Stimulated activated CD4-positive, alpha-beta T cell treated with anti-CD3 and anti-CD28 coated beads, Interleukin-4, amount 100 ng/mL, for 1 hour (primary cell): Measurements from ENCODE around the gene CEND1.

ENCODE experiments used
- DNase-seq: peaks from one replicate; pipeline ENCODE4 v3.0.0-alpha.2; 2020

The CEND1 gene

GRCh38 chr11:794766-795633 is 5.1 kb upstream of the CEND1 start:
- DNase-seq = no peak

GRCh38 chr11:794013-794765 is 4.3 kb upstream of the CEND1 start:
- no peak for DNase-seq

GRCh38 chr11:793556-793955 is 3.7 kb upstream of the CEND1 start:
- DNase-seq = no peak

GRCh38 chr11:792873-793272 is 3.0 kb upstream of the CEND1 start:
- no peak for DNase-seq

- no peak for DNase-seq
These were observed 2.6 kb upstream of the CEND1 start for GRCh38 chr11:792535-792821.

GRCh38 chr11:791658-792534 is 2.0 kb upstream of the CEND1 start:
- DNase-seq = no peak

- no peak for DNase-seq
These were observed 1.1 kb upstream of the CEND1 start for GRCh38 chr11:790721-791564.

GRCh38 chr11:788953-789940 is 643 bp downstream of the CEND1 start:
- DNase-seq = no peak

GRCh38 chr11:788009-788640 is 1.8 kb downstream of the CEND1 start:
- no peak for DNase-seq

GRCh38 chr11:787084-787675 is 2.7 kb downstream of the CEND1 start:
- DNase-seq = no peak

GRCh38 chr11:786235-787083 is 3.4 kb downstream of the CEND1 start:
- DNase-seq = no peak

- DNase-seq = no peak
These were observed 6.3 kb downstream of the CEND1 start for GRCh38 chr11:783581-784015.

- no peak for DNase-seq
These were observed 7.4 kb downstream of the CEND1 start for GRCh38 chr11:782264-783174.

- no peak for DNase-seq
These were observed 9.8 kb downstream of the CEND1 start for GRCh38 chr11:779955-780532.

GRCh38 chr11:778976-779954 is 10.6 kb downstream of the CEND1 start:
- DNase-seq = no peak
